GM19240 (cell line): Measurements from ENCODE around the gene FKBP15.

Experiments
- DNase-seq: peaks from one replicate; pipeline ENCODE4 v3.0.0; 2011; ENCODE audit warnings: low spot score; ENCODE audit not compliant: insufficient read length

FKBP15 gene

DNA sequence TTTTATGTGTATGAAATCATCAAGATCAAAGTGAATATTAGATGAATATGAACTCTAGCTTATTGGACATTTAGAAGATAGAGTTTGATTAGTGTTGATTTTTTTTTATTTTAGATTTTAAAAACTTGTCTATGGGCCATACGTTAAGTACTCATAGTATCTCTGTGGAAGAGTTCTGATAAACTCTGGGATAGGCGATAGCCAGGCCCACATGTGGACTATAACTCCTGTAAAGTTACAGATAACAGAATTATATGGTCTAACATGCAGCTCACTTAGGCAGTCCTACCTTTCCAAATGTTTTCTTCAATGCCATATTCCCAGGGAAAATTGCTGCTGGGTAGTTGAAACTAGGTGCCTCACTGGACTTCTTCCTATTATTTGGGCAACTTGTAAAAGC, 10.6 kb upstream of the FKBP15 start:
- DNase-seq: no peak

DNA sequence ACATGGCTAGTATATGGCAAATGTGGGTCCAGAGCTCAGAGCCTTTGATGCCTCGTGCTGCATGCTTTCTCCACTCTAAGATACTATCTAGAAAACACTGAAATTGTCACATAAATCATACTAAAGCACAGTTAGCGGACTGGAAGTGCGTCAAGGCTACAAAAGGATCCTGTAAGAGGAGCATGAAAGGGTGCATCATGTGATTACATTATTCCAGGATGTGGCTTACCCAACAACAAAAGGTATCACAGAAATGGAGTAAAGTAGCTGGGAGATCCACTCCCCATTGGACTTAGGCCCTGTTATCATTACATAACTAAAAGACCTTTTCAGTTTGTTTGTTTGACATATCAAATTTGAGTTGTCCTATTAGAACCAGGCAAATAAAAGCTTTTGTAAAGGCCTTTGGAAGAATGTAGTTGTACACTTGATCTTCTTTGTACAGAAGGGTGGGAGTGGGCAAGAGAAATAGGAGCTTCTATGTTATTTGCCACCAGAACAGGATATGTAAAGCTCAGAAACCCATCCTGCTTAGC, 7.1 kb upstream of the FKBP15 start:
- DNase-seq: no peak

DNA sequence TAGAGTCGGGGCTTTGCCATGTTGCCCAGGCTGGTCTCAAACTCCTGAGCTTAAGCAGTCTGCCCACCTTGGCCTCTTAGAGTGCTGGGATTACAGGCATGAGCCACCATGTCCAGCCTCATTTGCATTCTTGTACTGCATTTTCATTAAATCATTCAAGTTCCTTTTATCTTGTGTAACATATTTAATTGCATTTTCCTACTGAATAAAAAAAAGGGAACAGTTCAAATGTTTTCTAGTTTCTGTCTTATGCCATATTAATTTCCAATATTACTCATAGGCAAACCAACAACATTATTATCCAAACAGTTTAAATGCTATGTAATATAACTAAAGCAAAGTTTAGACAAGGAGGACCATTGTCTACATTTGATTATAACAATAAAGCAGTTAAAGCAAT, 6.4 kb upstream of the FKBP15 start:
- no peak for DNase-seq

DNA sequence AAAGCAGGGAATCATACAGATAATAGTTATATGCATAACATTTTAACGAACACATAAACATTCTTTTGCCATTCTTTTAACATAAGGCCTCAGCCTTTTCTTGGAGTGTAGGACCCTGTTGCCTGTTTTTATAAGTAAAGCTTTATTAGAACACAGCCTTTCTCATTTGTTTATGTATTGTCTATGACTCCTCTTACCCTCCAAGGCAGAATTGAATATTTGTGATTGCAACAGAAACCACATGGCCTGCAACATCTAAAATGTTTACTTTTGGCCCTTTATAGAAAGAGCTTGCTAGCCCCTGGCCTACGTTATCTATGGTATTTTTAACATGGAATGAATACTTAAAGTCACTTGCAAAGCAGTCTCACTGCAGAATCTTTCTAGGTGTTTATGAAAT, 2.9 kb upstream of the FKBP15 start:
- DNase-seq: no peak

DNA sequence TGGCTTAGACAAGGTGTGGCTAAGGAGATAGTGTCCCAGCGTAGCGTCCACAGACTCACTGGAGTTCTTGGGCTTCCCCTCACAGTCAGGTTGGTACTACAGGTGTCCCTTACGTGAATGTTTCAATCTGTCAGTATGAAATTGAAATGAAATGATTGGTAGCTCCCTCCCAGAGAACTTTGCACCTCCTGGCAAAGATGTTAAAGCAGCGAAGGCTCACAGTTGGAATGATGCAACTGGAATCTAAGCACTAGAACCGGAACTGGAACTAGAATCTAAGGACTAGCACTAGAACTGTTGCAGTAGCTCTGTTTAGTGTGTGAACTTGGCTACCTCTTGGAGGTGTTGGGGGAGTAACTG, 1.4 kb upstream of the FKBP15 start:
- DNase-seq: no peak

DNA sequence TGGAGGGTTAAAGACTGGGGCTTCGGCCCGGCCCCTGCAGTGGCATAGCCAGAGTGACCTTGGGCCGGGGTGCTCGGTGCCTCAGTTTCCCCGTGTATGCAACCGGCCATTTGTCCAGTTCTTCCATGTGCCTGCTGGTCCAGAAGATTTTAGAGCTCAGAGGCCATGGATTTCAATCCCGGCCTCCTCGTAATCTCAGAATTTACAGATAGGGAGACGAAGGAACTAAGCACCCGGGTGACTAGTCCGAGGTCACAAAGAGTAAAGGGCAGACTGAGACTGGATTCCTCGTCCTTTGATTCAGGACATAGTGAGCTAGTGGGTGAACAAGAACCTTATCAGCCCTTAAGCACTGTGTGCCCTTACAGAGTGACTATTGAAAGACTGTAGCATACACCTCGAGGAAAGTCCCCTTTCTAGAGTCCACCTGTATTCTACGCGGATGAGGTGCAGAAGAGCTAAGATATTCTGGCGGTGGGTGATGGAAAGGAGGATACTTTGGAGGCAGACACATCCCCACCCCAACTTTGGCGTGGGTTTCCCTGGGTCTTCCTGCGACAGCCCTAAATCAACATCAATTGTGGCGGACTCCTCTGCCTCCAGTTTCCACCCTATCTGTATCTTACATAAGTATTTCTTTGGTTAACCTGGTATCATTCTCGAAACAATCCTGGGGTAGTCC, 864 bp upstream of the FKBP15 start:
- DNase-seq: no peak

DNA sequence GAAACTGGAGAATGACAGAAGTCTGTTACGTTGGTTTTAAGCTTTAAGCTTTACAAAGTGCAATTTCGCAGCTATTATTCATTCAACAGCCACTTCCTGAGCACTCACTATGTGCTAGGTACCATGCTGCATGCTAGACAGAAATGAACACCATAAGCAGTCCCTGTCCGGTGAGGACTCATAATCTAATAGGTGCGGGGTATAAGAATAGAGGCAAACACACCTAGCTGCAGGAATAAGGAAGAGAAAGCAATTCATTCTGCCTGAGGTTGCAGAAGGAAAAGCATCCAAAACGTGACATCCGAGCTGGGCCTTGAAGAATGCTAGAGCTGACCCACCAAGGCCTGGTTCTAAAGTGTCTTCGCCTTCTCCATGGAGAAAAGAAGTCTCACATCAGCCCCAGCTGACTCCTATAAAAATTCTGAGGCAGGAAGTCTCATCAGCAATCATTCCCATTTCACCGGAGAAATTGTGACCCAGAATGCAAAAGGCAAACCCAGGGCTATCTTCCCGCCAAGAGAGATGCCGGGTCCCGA, 542 bp downstream of the FKBP15 start:
- DNase-seq: no peak

DNA sequence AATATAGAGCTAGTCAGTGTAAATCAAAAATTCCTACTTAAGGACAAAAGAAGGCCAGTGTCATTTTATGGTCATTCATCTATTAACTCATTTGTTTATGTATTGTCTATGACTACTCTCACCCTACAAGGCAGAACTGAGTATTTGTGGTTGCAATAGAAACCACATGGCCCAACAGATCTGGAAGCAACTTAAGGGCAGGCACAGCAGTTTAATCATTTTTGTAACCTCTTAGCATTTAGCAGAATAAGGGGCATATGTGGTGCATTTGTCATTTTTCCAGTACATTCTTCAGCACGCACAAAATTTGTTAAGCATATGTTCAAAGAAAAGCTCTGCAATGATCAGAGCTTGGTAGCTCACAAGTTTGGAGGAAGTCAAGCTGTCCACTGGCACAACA, 1.1 kb downstream of the FKBP15 start:
- DNase-seq: no peak

DNA sequence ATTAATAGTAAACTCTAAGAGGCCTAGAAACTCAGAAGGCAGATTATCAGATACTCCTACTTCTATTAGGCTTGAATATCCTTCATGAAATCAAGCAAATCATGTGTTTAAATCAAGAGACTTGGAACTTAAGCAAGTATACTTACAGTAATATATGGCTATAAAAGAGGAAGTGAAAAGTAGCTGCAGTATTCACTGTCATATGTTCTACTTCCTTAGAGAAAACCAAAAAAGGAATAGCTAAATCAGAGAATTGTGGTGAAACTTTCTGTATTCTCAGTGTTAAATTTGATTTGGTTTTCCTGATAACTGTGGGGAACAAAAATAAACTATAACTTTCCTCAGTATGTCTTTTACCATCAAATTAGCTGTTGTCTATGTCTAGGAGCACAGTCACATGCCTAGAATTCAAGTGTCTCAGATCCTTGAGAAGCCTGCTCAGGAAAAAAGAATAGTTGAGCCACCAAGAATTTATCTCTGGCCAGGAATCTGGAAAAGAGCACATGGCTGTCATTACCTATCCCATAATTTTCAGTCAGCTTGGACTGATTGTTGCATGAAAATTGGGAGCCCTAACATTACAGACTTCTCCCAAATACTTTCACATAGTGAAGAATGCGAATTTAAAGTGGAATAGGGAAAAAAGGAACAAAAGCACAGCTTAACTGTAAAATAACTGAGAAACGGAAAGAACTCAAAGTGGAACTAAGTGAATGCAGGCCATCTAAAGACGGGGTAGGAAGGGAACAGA, 1.7 kb downstream of the FKBP15 start:
- DNase-seq: no peak

DNA sequence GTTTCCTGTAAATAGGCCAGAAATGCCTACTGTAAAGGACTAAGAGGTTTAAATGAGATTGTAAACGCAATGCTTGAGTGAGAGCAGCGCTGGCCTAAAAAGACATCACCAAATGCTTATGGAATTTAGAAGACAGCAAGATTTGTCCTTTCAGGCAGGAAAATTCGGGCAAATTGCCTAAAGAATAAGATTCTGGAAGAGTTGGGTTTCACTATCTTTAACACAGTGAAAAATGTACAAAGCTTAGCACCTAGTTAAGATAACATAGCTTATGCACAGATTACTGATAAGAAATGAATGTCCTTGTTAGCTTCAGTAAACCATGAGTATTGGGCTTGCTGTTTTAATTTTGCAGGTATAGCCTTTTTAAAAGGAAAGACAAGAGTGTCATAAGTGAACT, 4.7 kb downstream of the FKBP15 start:
- no peak for DNase-seq

DNA sequence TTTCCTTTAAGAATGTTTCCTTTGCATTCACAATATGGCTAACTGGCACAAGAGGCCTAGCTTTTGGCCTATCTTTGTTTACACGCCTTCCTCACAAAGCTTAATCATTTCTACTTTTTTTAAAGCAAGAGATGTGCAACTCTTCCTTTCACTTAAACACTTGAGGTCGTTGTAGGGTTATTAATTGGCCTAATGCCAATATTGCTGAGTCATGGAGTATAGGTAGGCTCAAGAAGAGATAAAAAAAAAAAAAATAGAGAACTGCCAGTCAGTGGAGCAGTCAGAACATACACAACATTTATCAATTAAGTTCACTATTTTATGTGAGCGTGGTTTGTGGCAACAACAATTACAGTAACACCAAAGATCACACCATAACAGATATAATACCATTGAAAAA, 5.9 kb downstream of the FKBP15 start:
- no peak for DNase-seq

DNA sequence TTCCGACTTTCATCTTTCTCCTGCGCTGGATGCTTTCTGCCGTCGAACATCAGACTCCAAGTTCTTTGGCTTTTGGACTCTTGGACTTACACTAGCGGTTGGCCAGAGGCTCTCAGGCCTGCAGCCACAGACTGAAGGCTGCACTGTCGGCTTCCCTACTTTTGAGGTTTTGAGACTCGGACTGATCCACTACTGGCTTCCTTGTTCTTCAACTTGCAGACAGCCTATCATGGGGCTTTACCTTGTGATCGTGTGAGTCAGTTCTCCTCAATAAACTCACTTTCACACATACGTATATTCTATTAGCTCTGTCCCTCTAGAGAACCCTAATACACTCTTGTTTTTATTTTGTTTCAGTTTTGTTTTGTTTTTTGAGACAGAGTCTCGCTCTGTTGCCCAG, 10.3 kb downstream of the FKBP15 start:
- no peak for DNase-seq

DNA sequence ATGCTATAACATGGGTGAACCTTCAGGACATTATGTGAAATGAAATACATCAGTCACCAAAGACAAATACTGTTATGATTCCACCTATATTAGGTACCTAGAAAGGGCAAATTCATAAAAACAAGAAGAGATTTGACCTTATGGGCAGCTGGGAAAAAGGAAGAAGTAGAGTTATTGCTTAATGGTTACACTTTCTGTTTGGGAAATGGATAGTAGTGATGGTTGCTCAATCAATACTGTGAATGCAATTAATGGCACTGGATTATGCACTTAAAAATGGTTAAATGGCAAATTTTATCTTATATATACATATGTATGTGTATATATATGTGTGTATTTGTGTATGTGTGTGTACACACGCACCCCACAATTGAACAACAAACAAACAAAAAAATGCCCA, 15.2 kb downstream of the FKBP15 start:
- no peak for DNase-seq

DNA sequence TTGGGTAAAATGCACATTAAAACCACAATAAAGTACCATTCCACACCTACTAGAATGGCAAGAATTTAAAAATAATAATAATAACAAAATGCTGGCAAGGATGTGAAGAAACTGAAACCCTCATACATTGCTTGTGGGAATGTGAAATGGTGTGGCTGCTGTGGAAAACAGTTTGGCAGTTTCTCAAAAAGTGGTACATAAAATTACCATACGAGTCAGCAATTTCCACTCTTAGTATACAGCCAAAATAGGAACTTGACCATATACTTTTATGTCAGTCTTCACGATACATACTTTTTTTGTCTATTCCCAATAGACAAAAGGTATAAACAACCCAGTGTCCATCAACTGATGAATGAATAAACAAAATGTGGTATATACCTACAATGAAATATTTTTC, 15.6 kb downstream of the FKBP15 start:
- no peak for DNase-seq

DNA sequence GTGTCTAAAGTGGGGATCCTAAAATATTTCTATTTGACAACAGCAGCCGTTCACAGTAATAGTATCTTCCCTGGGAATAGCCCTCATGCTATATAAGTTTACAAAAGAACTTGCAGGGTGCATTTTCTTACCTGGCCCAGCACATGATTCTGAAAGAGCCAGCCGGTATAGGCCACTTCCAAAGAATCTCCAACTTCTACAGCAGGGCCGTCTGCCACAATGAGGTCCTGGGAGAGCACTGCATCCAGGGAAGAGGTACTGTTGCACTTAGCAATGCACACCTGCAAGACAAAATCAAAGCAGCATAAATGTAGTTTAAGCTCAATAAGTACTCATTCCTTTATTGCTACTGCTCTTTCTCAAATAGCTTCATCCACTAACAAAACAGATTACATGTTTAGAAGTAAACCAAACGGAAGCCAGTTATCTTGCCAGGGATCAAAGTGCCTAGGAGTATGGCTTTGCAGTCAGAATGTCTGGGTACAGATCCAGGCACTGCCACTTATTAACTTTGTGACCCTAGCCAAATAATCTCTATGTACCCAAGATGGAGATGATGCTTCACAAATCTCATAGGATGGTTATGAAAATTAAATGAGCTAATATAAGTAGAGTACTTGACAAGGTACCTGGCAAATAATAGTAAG, 21.3 kb downstream of the FKBP15 start:
- DNase-seq: no peak

DNA sequence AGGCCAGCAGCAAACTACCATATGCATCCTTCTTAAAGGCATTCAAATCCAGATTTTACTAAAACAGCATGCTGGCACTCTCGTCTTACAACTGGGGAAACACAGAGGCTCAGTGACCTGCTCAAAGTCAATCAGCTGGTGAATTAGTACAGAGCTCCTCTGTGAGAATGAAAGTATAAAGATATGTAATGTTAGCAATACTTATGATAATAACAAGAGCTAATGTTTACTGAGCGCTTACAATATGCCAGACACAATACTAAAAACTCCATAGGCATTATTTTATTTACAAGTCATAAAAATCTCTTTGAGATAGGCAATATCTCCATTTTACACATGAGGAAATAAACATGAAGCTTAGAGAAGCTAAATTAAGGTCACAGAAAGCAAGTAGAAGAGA, 28.6 kb downstream of the FKBP15 start:
- DNase-seq: no peak

DNA sequence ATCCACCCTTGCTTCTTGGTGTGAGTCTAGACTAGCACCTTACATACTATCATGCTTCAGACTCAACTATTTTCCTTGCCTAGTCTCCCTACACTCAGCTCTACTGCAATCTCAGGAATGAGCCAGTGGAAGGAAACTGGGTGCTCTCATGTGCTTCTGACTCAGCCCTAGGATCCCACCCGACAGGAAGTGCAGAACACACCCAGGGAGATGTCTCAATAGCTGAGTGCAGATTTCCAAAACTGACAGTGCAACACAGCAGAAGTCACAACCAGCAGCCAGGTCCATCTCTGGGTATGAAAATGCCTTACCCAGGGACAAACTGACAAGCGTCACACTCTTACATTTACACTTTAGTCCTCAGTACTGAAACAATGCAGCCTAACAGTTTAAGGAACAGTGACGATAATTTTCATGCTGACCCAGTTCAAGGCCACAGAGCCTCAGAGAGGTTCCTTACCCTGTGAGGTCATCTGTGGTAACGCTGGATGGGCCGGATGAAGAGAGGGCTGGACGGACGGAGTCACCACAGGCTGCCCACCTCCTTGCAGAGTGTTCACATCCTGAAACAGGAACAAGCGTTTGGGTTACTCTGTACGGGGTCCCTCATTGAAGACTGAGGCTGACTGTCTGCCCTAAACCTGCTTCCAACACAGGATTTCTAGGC, 33.0 kb downstream of the FKBP15 start:
- no peak for DNase-seq

DNA sequence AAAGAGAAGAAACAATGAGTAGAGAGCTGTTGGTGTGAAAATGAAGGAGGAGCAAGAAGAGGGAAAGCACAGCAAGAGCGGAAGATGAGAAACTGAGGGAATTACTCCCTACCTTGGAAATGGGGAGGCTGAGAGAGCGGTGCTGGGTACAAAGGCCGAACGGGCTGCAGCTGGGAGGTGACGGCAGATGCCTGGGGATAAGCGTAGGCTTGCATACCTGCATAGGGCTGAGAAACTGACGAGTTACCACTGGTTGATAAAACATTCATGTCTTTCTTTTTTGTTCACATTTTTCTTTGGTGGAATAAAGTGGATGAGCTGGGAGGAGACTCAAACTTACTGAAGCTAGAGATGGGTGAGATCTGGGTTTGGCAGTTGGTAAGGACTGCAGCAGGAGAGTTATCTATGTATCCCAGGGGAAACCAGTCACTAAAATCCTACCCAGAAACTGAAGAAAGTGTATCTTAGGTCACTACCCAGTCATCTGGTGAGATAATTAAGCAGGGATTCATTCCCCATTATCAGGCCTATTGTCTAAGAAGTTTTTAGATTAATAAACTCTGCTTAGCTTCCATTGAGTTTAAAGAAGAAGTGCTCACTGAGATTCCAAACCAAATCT, 34.8 kb downstream of the FKBP15 start:
- no peak for DNase-seq

DNA sequence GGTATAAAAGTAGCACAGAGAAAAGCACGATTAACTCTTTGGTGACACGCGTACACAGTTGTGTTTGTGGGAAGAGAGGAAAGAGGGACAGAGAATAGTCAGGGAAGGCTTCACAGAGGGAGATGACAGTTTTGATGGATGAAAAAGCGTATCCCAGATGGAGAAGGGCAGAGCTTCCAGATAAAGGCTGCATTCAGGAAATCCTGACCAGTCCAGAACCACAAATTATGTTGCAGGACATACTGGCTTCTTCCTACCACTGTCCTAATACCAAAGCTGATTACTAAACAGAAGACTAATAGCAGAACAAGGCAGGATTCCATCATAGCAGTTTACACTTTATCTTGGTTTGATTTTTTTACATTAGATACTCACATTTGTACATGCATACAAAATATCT, 35.8 kb downstream of the FKBP15 start:
- no peak for DNase-seq

DNA sequence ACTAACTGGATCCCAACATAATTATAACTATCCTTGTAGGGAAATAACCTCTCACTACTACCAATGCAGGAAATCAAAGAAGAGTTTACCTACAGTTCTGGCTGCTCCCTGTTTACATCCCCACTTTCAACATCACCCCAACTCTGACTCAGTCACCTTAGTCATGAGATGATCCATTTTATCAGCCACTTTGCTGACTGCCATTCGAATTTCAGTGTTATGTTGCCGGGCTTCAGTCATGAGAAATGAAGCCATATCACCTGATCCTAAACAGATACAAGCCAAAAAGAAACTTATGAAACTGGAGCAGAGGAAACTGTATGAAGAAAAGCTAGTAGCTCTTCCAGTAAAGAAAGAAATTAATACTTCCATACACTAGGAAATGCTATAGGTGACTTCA, 36.5 kb downstream of the FKBP15 start:
- no peak for DNase-seq

DNA sequence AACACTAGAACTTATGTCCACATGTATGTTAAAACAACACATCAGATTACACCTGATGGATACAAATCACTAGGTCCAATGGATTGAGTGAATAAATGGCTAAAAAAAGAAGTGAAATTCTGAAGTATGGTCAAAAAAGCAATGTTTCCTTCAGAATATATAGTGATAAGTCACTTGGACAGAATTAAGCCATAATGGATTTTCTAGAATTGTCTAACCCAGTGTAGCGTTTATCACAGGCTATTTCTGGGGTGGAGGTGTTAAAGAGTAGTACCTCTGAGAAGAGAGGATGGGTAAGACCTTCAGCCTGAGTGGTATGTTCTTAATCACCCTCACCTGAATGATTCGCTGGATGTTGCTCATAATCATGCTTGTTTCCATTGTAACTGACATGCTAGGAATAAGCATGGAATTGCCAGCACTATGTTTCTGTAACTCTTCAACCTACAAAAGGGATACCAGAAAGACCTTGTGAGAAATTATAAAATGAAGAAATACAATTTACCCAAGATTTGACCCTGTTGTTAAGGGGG, 37.1 kb downstream of the FKBP15 start:
- no peak for DNase-seq
